GM11168 (cell line): Measurements from ENCODE around the gene CERKL.
"Not testable (repeated sequence)": the region's sequence is repeated elsewhere in the genome, so short reads cannot be mapped to it uniquely, and the experiment has no call there.

Source experiments
- in situ Hi-C: fragments of 300-500 bp; cut with MboI; formaldehyde crosslinking; loops from one replicate; pipeline ENCODE4 v1.12.0; 2022; ENCODE audit warnings: low sequenced_read_pairs; ENCODE audit not compliant: unreplicated experiment

CERKL gene

GRCh38 chr2:181656450-181657291 is at the start of gene CERKL:
CERKL (minus strand) TSS chr2:181657105; CDS start chr2:181657006, 99 bp downstream.
- in situ Hi-C loops: no loop called here

GRCh38 chr2:181702519-181702918 is 45.6 kb upstream of the CERKL start:
- in situ Hi-C loops: not testable (repeated sequence)

- in situ Hi-C loops: no loop called here
Measured at GRCh38 chr2:181698223-181698622, 41.3 kb upstream of the CERKL start.

- in situ Hi-C loops: no loop called here
Measured at GRCh38 chr2:181697571-181697970, 40.7 kb upstream of the CERKL start.

GRCh38 chr2:181697126-181697525 is 40.2 kb upstream of the CERKL start:
- in situ Hi-C loops: no loop called here

- in situ Hi-C loops: no loop called here
Measured at GRCh38 chr2:181694271-181694670, 37.4 kb upstream of the CERKL start.

- in situ Hi-C loops: no loop called here
Measured at GRCh38 chr2:181690860-181691259, 34.0 kb upstream of the CERKL start.

GRCh38 chr2:181686576-181687185 is 29.8 kb upstream of the CERKL start:
- in situ Hi-C loops: no loop called here

GRCh38 chr2:181685150-181685688 is 28.3 kb upstream of the CERKL start:
- in situ Hi-C loops: no loop called here

GRCh38 chr2:181684454-181685149 is 27.7 kb upstream of the CERKL start:
- in situ Hi-C loops: no loop called here

- in situ Hi-C loops: no loop called here
Measured at GRCh38 chr2:181683518-181684453, 26.9 kb upstream of the CERKL start.

- in situ Hi-C loops: no loop called here
Measured at GRCh38 chr2:181682795-181683517, 26.1 kb upstream of the CERKL start.

GRCh38 chr2:181682026-181682789 is 25.3 kb upstream of the CERKL start:
- in situ Hi-C loops: no loop called here

GRCh38 chr2:181680937-181681811 is 24.3 kb upstream of the CERKL start:
- in situ Hi-C loops: no loop called here

GRCh38 chr2:181680055-181680936 is 23.4 kb upstream of the CERKL start, which contains the start of gene NEUROD1:
NEUROD1 (minus strand) TSS chr2:181680517; CDS start chr2:181678860, 1,657 bp downstream.
- in situ Hi-C loops: no loop called here

- in situ Hi-C loops: no loop called here
Measured at GRCh38 chr2:181679544-181679979, 22.7 kb upstream of the CERKL start.
